Mesenchymal stem cell (in vitro differentiated cells and primary cell): ENCODE results near the gene LGALS1.

Experiments used
- DNase-seq: peaks from one replicate; pipeline ENCODE4 v3.0.0-alpha.2; 2013
- H2AFZ ChIP-seq: one replicate; pipeline ENCODE4 v1.6.1; 2013; ENCODE audit warnings: low read depth, mild to moderate bottlenecking, control low read depth, inconsistent platforms, low read length, moderate library complexity
- H2AK5ac ChIP-seq: 2 replicates; pipeline ENCODE4 v1.6.1; 2013; ENCODE audit warnings: low read length, moderate library complexity, mild to moderate bottlenecking, inconsistent platforms; ENCODE audit not compliant: severe bottlenecking
- H2BK120ac ChIP-seq: one replicate; pipeline ENCODE4 v1.6.1; 2013; ENCODE audit warnings: low read depth, mild to moderate bottlenecking, inconsistent platforms, low read length, moderate library complexity
- H2BK12ac ChIP-seq, 2 experiments: one replicate each; pipeline ENCODE4 v1.6.1; 2013; ENCODE audit warnings: inconsistent platforms in 2 of 2, low read length in 2 of 2, mild to moderate bottlenecking in 2 of 2, moderate library complexity in 2 of 2, control low read depth in 1 of 2
- H2BK15ac ChIP-seq: one replicate; pipeline ENCODE4 v1.6.1; 2013; ENCODE audit warnings: mild to moderate bottlenecking, low read depth, inconsistent platforms; ENCODE audit not compliant: poor library complexity, severe bottlenecking
- H2BK5ac ChIP-seq: 2 replicates; pipeline ENCODE4 v1.6.1; 2013; ENCODE audit warnings: low read depth, mild to moderate bottlenecking, low read length, control low read depth, inconsistent platforms; ENCODE audit not compliant: poor library complexity, severe bottlenecking
- H3K14ac ChIP-seq, 2 experiments: one replicate each; pipeline ENCODE4 v1.6.1; 2013; ENCODE audit warnings: inconsistent platforms in 2 of 2, low read length in 2 of 2, control low read depth in 1 of 2, mild to moderate bottlenecking in 1 of 2, moderate library complexity in 1 of 2
- H3K18ac ChIP-seq, 2 experiments: one replicate each; pipeline ENCODE4 v1.6.1; 2013; ENCODE audit warnings: inconsistent platforms in 2 of 2, low read length in 2 of 2, control low read depth in 1 of 2, low read depth in 1 of 2, mild to moderate bottlenecking in 1 of 2
- H3K23ac ChIP-seq, 2 experiments: one replicate each; pipeline ENCODE4 v1.6.1; 2013; ENCODE audit warnings: inconsistent platforms in 2 of 2, low read length in 2 of 2, mild to moderate bottlenecking in 2 of 2, moderate library complexity in 2 of 2, control low read depth in 1 of 2
- H3K27ac ChIP-seq: 2 replicates; pipeline ENCODE4 v1.5.1; 2013; ENCODE audit warnings: mild to moderate bottlenecking, moderate library complexity, low read length, control low read depth, inconsistent platforms; ENCODE audit not compliant: poor library complexity, severe bottlenecking
- H3K27me3 ChIP-seq, 2 experiments: 2 replicates each; pipeline versions ENCODE4 v1.6.1 to v1.7.0; 2013; ENCODE audit warnings: low read length in 2 of 2, mild to moderate bottlenecking in 2 of 2, moderate library complexity in 2 of 2, control low read depth in 1 of 2, inconsistent platforms in 1 of 2; ENCODE audit not compliant: control insufficient read depth in 1 of 2, insufficient read depth in 1 of 2
- H3K36me3 ChIP-seq, 2 experiments: 2 replicates each; pipeline versions ENCODE4 v1.6.1 to v1.7.0; 2013; ENCODE audit warnings: low read length in 2 of 2, control low read depth in 1 of 2, inconsistent platforms in 1 of 2, low read depth in 1 of 2, mild to moderate bottlenecking in 1 of 2; ENCODE audit not compliant: insufficient read depth in 2 of 2, control insufficient read depth in 1 of 2
- H3K4ac ChIP-seq, 2 experiments: one replicate each; pipeline ENCODE4 v1.6.1; 2013; ENCODE audit warnings: inconsistent platforms in 2 of 2, low read length in 2 of 2, mild to moderate bottlenecking in 2 of 2, moderate library complexity in 2 of 2, control low read depth in 1 of 2, low read depth in 1 of 2
- H3K4me1 ChIP-seq: 2 replicates; pipeline ENCODE4 v1.6.1; 2013; ENCODE audit warnings: low read depth, low read length, control low read depth; ENCODE audit not compliant: control insufficient read depth, insufficient read depth
- H3K4me2 ChIP-seq: 2 replicates; pipeline ENCODE4 v1.6.1; 2013; ENCODE audit warnings: low read length, mild to moderate bottlenecking, inconsistent platforms; ENCODE audit not compliant: poor library complexity, severe bottlenecking
- H3K4me3 ChIP-seq, 2 experiments: 2 replicates each; pipeline versions ENCODE4 v1.5.1 to v1.7.0; 2013; ENCODE audit warnings: low read length in 2 of 2, mild to moderate bottlenecking in 2 of 2, control low read depth in 1 of 2, low read depth in 1 of 2; ENCODE audit not compliant: insufficient read depth in 1 of 2
- H3K79me1 ChIP-seq: replicated peaks from 2 replicates; pipeline ENCODE4 v1.6.1; 2013; ENCODE audit warnings: mild to moderate bottlenecking, control low read depth, low read length, inconsistent platforms; ENCODE audit not compliant: poor library complexity, severe bottlenecking
- H3K9ac ChIP-seq: 2 replicates; pipeline ENCODE4 v1.7.0; 2013; ENCODE audit warnings: mild to moderate bottlenecking, low read length, moderate library complexity
- H3K9me3 ChIP-seq: 2 replicates; pipeline ENCODE4 v1.7.0; 2013; ENCODE audit warnings: mild to moderate bottlenecking, low read length; ENCODE audit not compliant: control insufficient read depth
- H4K8ac ChIP-seq: one replicate; pipeline ENCODE4 v1.6.1; 2013; ENCODE audit warnings: inconsistent platforms, mild to moderate bottlenecking, low read length, moderate library complexity
- H4K91ac ChIP-seq: one replicate; pipeline ENCODE4 v1.6.1; 2013; ENCODE audit warnings: mild to moderate bottlenecking, low read length, inconsistent platforms
- WGBS: methylation state at CpG from one replicate; pipeline ENCODE4 v1.1.7; 2013; ENCODE audit warnings: mixed read lengths; 5-methylcytosine and 5-hydroxymethylcytosine counted together

The LGALS1 gene

GRCh38 chr22:37672206-37672919 lies 3.1 kb upstream of the LGALS1 start:
- no peak overlapping the region for H3K18ac ChIP-seq
- peak overlapping the region; percentile 78 for H2BK120ac ChIP-seq
- no peak overlapping the region for H2BK5ac ChIP-seq
- H2BK12ac ChIP-seq, result no peak overlapping the region
- peaks cover 7% of the 10 kb centered on the region for H3K79me1 ChIP-seq
- DNase-seq, result no peak
- H2AK5ac ChIP-seq, result no peak overlapping the region
- H2BK15ac ChIP-seq, result no peak overlapping the region
- no peaks in the 10 kb centered on the region for H3K9me3 ChIP-seq
- no peak overlapping the region for H3K4ac ChIP-seq
- no peak overlapping the region for H3K4me2 ChIP-seq
- H3K36me3 ChIP-seq, result peaks cover 0 to 1% of the 10 kb centered on the region in 2 experiments
- H3K27me3 ChIP-seq, result no peaks in the 10 kb centered on the region
- WGBS, result 93% methylated on average over 14 of the region's 15 CpGs
- no peak overlapping the region for H4K8ac ChIP-seq
- H3K4me1 ChIP-seq, result peaks cover 11% of the 10 kb centered on the region
- no peak overlapping the region for H3K4me3 ChIP-seq
- no peak overlapping the region for H3K9ac ChIP-seq
- no peak overlapping the region for H2AFZ ChIP-seq
- no peak overlapping the region for H3K14ac ChIP-seq
- no peak overlapping the region for H3K23ac ChIP-seq
- H3K27ac ChIP-seq, result no peak overlapping the region
- peak overlapping the region; percentile 73 for H4K91ac ChIP-seq

DNA sequence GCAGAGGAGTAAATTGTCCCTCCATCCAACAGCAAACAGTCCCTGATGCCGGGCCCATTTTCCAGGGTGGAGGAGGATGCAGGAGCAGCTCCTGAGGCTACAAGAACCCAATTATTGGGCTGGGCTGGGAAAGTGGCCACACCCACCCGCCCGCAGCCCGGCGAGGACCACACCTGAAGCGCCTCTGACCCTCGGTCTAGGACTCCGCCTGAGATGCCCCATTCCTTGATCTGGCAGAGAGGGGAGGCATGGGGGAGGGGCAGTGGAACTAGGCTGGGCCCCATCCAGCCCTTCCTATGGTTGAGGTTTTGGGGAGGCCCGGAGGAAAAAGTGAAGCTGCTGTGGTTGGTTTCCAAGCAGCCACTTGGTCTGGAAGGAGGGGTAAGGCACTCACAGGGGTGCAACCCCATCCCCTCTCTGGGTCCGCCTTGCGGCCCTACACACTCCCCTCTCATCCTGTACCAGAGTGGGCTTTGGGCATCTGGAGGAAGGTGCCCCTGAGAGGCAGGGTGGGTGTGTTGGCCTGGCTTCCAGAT lies 2.4 kb upstream of the LGALS1 start:
- Histone ChIP-seq H3K36me3 (peaks cover 2 to 6% of the 10 kb centered on the region in 2 experiments), H2AK5ac (no peak overlapping the region), H4K8ac (peak overlapping the region; percentile 53), H3K4me1 (peaks cover 11% of the 10 kb centered on the region), H3K79me1 (peaks cover 6% of the 10 kb centered on the region), H3K9ac (no peak overlapping the region), H3K27me3 (no peaks in the 10 kb centered on the region), H3K14ac (no peak overlapping the region), H3K23ac (no peak overlapping the region), H2BK12ac (no peak overlapping the region), H3K9me3 (no peaks in the 10 kb centered on the region), H3K4me3 (no peak overlapping the region), H4K91ac (peak overlapping the region; percentile 73), H3K4me2 (no peak overlapping the region), H2AFZ (no peak overlapping the region), H2BK120ac (peak overlapping the region; percentile 78), H3K18ac (no peak overlapping the region), H3K4ac (no peak overlapping the region), H2BK15ac (peak overlapping the region; percentile 26), H3K27ac (no peak overlapping the region), H2BK5ac (no peak overlapping the region)
- 97% methylated on average over 10 of the region's 11 CpGs for WGBS
- DNase-seq, result no peak

DNA sequence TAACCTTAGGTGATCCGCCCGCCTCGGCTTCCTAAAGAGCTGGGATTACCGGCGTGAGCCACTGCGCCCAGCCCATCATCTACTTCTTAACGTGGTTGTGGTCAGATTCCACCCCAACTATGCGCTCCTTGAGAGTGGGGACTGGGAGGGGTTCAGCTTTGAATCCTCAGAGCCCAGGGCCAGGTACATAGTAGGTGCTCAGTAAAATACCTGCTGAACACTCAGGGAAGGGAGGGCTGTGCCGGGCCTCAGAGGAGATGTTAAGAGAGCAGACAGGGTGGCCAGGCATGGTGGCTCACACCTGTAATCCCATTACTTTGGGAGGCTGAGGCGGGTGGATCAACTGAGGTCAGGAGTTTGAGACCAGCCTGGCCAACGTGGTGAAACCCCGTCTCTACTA lies 1.2 kb upstream of the LGALS1 start:
- no peak overlapping the region for H2AFZ ChIP-seq
- H4K91ac ChIP-seq, result peak overlapping the region; percentile 44
- 95% methylated on average over 12 of the region's 12 CpGs for WGBS

DNA sequence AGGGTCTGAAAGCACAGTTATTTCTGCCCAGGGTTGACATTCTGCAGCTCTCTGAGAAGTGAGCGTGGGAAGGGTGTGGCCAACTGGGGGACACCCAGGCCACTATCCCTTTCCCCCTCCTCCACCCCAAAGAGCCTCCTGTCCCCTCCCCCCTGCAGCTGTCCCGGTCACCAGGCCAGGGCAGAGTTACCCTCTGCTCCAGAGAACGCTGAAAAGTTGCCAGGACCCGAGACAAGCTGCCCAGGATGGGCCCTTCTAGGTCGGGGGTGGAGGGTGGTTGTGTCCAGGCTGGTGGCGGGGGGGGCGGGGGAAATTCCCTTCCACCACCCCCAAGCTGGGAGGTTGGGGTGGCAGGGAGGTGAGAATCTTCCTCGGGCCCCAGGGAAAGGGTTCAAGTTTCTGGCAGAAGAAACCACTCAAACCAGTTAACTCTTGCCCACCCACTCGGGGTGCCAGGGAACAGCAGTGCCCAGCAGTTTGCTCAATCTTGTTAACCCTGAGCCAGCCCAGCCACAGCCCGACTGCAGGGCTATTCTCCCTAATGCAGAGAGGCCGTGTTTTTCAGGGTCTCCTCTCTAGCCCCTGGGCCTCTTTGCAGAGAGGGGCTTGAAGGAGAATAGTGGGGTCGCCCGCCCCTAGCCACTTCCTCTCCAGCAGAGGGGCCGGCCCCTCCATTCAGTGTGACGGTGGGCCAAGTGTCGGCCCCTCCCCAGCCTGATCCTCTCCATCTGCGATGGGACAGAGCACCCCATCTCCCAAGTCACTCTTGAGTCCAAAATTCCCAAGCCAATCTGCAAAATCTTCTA lies 697 bp downstream of the LGALS1 start:
- Histone ChIP-seq H4K8ac (peak overlapping the region; percentile 78), H3K9me3 (no peaks in the 10 kb centered on the region), H3K79me1 (peaks cover 6% of the 10 kb centered on the region), H2BK5ac (peak overlapping the region; percentile 90), H3K27ac (peak overlapping the region; percentile 81), H2BK15ac (peak overlapping the region; percentile 30), H3K27me3 (no peaks in the 10 kb centered on the region), H3K18ac (peak overlapping the region; percentile 92 to 97), H3K9ac (peak overlapping the region; percentile 98), H4K91ac (peak overlapping the region; percentile 90), H3K4ac (peak overlapping the region; percentile 70 to 94), H3K4me3 (peak overlapping the region; percentile 62 to 100), H3K14ac (peak overlapping the region; percentile 62 to 81), H2BK12ac (peak overlapping the region; percentile 31 to 88), H3K23ac (peak overlapping the region in 1 of 2 experiments; percentile 34), H3K36me3 (peaks cover 22 to 23% of the 10 kb centered on the region in 2 experiments), H3K4me2 (peak overlapping the region; percentile 56), H2AFZ (no peak overlapping the region), H2BK120ac (peak overlapping the region; percentile 93), H3K4me1 (peaks cover 29% of the 10 kb centered on the region), H2AK5ac (peak overlapping the region; percentile 58)
- WGBS, result 4% methylated on average over 12 of the region's 17 CpGs
- peak; percentile 45 for DNase-seq

More for the DNA sequence above, 1.2 kb upstream of the LGALS1 start:
- peak overlapping the region; percentile 88 for H2AK5ac ChIP-seq
- peak overlapping the region; percentile 11 to 54 for H3K18ac ChIP-seq
- DNase-seq, result no peak
- H3K23ac ChIP-seq, result no peak overlapping the region
- peaks cover 10 to 11% of the 10 kb centered on the region in 2 experiments for H3K36me3 ChIP-seq
- H3K4me1 ChIP-seq, result peaks cover 17% of the 10 kb centered on the region
- peak overlapping the region; percentile 1 to 69 for H2BK12ac ChIP-seq
- no peak overlapping the region for H2BK120ac ChIP-seq
- H2BK5ac ChIP-seq, result no peak overlapping the region
- peak overlapping the region in 1 of 2 experiments; percentile 44 for H3K14ac ChIP-seq
- H2BK15ac ChIP-seq, result no peak overlapping the region
- H3K4me2 ChIP-seq, result no peak overlapping the region
- H3K4ac ChIP-seq, result peak overlapping the region; percentile 22 to 35
- peak overlapping the region; percentile 79 for H3K9ac ChIP-seq
- H3K9me3 ChIP-seq, result no peaks in the 10 kb centered on the region
- H3K4me3 ChIP-seq, result no peak overlapping the region
- peak overlapping the region; percentile 65 for H3K27ac ChIP-seq
- H3K27me3 ChIP-seq, result no peaks in the 10 kb centered on the region
- H4K8ac ChIP-seq, result peak overlapping the region; percentile 70
- peaks cover 6% of the 10 kb centered on the region for H3K79me1 ChIP-seq
